ENCODE results near the gene CAMK2D. TPM values are rescaled to one million over a fixed set of nuclear protein-coding genes. Genes with fewer than 3 reads are reported as not detected.

Gene CAMK2D
- total RNA-seq, result 10 to 100 TPM; 38.5 to 38.6 TPM

GRCh38 chr4:113761620-113762185 lies at the start of gene CAMK2D:
CAMK2D (minus strand) TSS chr4:113761738; CDS start chr4:113761068, 670 bp downstream.

Other genes starting within 250 kb of the CAMK2D start
- not detected for gene ARSJ, start 217.9 kb upstream of the CAMK2D start, total RNA-seq

Data from activated naive CD4-positive, alpha-beta T cell treated with anti-CD3 and anti-CD28 coated beads, Interleukin-2, amount 10 ng/mL, durations not matched to agents 5 hours and 36 hours (primary cell).